NCI-H1417 treated with DMSO at 0.1 percent for 48 hours (cell line): ENCODE measurements around the gene CD177.
"Not testable (repeated sequence)": the region's sequence is repeated elsewhere in the genome, so short reads cannot be mapped to it uniquely, and the experiment has no call there.

ENCODE experiments used
- DNase-seq: peaks from one replicate; lab custom pipeline; 2025; lab: John Stamatoyannopoulos, UW

CD177 gene, protein sequence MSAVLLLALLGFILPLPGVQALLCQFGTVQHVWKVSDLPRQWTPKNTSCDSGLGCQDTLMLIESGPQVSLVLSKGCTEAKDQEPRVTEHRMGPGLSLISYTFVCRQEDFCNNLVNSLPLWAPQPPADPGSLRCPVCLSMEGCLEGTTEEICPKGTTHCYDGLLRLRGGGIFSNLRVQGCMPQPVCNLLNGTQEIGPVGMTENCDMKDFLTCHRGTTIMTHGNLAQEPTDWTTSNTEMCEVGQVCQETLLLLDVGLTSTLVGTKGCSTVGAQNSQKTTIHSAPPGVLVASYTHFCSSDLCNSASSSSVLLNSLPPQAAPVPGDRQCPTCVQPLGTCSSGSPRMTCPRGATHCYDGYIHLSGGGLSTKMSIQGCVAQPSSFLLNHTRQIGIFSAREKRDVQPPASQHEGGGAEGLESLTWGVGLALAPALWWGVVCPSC

DNA sequence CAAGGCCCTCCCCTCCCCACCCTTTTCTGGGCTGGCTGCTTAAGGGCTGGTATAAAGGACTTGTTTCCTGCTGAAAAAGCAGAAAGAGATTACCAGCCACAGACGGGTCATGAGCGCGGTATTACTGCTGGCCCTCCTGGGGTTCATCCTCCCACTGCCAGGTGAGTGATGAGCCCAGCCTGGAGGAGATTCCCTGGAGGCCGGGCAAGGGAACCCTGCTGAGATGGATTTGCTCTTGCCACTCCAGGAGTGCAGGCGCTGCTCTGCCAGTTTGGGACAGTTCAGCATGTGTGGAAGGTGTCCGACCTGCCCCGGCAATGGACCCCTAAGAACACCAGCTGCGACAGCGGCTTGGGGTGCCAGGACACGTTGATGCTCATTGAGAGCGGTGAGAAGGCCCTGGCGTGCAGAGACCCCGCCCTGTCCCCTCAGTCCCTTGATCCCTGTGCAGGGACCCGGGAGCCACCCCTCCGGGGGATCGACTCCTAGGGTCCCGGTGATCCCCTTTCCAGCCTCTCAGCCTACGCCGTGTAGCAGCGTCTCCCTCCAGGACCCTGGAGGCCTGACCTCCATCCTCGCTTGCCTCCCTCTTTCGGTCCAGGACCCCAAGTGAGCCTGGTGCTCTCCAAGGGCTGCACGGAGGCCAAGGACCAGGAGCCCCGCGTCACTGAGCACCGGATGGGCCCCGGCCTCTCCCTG is at the start of gene CD177:
Gene CD177, plus strand, starts transcription at position 81 of the 699 bp plus-strand sequence. Its CDS starts 29 bp downstream, at position 110.
- no peak for DNase-seq

DNA sequence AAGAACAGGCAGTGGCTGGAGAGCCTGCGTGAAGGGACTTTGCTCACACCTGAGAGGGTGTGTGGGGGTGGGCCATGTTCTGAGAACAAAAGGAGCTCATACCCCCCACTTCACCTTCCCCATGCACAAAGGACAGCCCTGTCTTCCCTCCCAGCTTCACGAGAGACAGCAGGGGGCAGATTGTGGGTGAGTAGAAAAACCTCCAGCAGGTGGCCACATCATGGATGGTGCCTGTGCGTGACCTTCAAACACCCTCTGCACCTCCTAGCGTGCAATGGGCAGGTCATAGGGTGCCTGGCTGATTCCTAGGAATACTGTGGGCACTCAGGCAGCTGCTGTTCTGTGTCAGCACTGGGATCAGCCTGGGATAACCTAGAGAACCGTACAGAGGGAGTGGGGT is 47.8 kb upstream of the CD177 start:
- no peak for DNase-seq

DNA sequence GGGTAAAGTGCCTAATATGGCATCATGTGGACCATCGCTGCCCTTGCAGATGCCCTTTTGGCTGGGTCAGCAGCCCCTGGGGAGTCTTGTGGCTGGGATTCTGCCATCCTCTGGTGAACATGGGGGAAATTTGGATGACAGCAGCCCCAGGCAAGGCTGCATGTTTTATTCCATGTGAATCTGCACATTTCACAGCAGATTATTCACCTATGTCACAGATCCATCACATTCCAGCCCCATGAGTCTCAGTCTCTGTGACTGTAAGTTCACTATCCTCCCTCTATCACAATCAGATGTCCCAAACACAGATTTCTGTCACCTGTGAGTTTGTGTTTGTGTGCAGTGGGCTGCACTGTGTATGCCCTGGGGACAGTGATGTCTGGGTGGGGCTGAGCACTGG is 47.4 kb upstream of the CD177 start:
- no peak for DNase-seq

DNA sequence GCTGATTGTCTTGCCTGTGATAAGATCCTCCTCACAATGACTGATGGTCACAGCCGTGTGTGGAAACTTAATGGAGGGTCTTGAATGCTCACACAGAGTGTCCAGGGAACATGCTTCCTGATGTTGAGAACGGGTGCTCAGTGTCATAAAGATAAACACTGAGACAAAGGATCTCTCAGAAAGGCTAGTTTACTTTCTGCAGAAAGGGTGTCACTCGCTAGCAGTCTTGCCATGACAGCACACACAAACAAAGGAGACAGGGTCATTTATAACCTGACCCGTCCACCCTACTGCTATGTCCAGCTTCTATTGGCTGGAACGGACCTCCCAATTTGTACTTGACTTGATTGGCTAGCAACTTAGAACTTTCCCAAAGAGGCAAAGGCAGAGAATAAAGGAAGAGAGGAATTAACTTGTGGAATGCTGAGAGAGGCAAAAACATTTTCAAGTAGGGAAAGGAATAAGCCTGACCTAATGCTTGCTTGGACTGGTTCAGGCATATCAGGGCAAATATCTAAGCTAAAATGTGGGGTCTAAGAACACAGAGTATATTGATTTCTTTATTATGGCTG is 45.2 kb upstream of the CD177 start:
- no peak for DNase-seq

DNA sequence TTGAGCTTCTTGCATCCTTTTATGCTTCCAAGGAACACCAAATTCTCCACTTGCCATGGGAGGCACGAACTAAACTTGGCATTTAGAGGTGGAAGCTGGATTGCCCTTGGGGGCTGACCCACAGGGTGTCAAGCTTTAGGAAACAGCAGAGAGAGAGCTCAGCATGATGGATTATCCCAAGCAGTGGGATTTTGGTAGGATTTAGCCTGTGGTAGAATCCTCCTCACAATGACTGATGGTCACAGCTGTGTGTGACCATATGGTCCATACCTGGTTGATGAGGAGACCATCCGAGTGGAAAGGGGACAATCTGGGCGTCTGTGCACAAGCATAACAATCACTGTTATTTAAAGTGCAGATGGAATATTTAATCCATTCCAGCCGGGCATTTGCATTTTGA is 44.0 kb upstream of the CD177 start:
- no peak for DNase-seq

DNA sequence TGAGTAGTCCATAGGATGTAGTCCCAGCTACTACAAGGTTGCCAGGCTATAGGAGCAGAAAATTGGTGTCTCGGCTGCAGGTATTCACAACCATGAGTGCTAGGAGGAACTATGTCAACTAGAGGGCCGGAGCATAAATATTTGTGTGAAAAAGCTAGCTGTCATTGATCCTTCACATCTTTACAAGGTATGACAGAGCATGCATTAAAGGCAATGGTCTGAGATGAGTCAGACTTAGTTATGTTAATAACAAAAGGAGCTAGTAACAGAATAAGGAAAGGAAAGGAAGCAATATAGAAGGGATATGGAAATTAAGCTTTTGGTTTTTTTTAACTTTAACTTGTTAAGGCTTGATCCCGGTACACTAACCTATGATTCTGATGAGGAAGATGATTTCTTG is 43.3 kb upstream of the CD177 start:
- no peak for DNase-seq

DNA sequence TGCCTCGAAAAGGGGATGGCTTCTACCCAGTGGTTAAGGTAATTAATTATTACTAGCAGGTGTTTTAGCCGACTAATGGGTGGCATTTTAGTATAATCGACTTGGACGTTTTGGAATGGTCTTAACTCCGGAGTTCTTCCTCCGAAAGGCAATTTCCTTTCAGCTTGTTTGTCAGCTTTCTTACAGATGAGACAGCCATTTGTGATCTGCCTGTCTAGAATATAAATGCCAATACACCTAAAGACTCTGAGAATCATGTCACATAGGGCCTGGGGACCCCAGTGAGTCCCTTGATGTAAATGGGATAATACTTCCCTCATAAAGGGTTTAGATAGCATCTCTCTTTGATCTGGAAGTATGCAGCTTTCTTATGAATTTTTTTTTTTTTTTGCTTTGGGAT is 42.2 kb upstream of the CD177 start:
- DNase-seq: no peak

DNA sequence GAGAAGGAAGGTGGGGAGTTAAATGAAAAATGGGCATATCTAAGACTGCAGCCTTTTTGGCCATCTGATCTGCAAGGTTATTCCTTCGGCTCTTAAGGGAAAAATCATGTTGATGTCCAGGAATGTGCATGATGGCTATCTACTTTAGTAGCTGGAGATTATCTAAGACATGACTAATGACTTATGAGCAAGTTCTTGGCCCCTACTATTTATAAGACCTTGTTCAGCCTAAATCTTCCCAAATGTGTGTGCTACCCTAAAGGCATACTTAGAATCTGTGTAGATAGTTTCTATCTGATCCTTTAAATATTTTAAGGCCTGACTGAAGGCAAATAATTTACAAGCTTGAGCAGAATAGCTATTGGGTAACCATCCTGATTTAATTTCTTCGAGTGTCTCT is 41.8 kb upstream of the CD177 start:
- no peak for DNase-seq

DNA sequence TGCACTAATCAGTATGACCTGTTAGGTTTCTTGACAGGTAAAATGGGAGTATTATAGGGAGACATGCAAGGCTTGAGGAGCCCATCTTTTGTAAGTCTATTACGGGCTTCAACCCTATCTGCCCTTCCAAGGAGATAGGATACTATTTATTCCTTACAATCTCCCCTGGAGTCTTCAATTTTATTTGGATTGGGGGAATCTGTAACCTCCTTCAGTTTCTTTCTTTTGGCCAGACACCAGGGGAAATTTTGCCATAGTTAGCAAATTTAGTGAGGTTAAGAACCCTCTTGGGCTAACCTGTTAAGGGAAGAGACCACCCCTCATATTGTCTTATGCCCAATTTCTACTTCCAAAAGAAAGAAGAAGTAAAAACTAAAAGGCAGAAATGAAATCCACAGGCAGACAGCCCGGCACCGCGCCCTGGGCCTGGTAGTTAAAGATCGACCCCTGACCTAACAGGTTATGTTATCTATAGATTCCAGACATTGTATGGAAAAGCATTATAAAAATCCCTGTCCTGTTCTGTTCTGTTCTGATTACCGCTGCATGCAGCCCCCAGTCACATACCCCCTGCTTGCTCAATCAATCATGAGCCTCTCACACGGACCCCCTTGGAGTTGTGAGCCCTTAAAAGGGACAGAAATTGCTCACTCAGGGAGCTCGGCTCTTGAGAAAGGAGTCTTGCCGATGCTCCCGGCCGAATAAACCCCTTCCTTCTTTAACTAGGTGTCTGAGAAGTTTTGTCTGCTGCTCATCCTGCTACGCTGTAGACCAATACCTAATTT is 39.6 kb upstream of the CD177 start:
- DNase-seq: no peak

DNA sequence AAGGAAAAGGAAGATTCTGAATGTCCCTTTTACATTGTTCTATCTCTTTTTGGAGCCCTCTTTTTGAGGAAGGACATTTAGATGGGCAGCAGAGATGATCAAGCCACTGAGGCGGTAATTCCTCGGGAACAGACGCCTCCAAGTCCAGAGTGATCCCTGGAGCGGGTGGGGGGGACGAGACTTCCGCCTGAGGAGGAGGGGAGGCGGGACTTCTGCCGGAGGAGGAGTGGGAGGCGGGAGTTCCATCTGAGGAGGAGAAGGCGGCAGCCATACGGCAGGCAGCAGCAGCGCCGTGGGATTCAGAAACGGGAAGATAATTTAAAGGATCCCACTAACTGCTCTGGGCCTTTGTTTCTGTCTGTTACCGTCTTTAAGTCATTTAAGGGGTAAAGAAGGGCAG is 37.6 kb upstream of the CD177 start:
- no peak for DNase-seq

DNA sequence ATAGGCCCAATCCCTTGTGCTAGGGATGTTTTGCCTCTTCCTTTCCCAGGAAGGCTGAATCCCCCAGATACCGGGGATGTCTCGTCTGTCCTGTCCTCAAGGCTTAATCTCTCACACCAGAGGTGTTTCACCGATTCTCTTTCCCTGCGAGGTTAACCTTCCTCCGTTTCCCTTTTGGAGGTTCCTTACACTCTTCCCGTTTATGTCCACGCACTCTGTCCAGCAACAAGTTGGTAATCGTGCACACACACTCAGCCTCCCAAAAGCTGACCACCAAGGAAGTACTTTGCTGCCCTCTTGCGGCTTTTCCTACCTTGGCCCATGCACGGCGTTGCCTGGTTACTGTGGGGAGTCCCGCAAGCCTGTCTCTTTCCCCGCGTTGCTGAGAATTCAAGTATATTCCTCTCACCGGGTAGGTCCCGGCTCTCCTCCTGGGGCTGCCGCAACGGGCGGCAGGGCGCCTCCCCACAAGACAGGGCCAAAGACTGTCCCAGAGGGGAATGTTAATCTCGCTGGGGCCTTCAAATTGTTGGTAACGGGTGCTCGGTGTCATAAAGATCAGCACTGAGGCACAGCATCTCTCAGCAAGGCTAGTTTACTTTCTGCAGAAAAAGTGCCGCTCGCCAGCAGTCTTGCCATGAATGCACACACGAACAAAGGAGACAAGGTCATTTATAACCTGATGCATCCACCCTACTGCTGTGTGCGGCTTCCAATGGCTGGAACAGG is 36.7 kb upstream of the CD177 start:
- DNase-seq: no peak

DNA sequence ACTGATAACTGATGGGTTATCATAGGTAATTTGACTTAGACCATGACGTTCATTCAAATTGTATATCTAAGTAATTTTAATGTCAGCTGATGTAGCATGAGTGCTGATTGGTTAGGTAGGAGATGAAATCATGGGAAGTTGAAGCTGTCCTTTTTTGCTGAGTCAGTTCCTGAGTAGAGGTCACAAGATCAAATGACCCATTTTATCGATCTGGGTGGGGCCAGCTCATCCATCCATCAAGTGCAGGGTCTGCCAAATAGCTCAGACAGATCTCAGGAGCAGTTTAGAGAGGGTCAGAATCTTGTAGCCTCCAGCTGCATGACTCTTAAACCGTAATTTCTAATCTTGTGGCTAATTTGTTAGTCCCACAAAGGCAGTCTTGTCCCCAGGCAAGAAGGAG is 35.3 kb upstream of the CD177 start:
- DNase-seq: no peak

DNA sequence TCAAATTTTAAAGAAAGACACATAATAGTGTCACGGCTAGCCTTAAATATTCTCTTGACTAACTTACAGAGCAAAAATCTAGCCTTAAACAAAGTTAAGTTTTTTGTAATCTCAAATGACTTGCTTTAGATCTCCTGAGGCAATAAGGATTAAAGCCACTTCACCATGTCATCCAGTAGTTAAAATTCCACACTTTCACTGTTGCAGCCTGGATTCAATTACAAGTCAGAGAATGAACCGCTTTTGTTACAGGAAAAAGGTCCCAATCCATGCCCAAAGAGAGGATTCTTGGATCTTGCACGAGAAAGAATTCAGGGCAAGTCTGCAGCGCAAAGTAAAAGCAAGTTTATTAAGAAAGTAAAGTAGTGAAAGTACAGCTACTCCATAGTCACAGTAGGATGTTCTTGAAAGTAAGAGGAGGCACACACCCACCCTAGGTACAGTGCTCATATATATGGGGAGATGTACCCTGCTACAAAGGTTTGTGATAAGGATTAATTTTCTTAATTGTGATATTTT is 34.6 kb upstream of the CD177 start:
- DNase-seq: no peak

DNA sequence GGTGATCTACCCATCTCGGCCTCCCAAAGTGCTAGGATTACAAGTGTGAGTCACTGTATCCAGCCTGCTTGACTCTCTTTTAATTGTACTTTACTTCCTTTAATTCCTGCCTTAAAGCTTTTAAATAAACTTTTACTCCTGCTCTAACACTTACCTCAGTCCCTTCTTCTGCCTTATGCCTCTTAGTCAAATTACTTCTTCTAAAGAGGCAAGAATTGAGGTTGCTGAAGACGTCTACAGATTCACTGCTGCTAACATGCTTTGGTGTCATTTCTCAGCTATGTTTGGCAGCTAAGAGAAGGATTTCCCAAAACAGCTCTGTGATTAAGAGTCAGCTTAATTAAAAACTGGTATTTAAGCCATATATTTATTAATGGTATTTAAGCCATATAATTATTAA is 32.9 kb upstream of the CD177 start:
- no peak for DNase-seq

DNA sequence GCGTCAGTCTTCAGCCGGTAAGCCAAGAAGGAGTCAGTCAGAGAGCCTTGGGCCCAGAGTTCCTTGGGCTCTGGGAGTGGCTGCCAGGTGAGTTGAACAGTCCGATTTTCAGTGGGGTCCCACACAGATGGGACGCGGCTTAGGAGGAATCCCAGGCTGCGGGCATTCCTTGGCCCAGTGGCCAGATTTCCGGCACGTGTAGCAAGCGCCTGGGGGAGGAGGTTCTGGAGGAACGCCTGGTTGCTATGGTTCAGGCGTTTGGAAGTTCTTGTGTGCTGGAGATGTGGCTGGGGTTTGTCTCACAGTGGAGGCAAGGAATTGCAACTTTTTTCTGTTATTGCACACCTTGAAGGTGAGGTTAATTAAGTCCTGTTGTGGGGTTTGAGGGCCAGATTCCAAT is 26.7 kb upstream of the CD177 start:
- not testable (repeated sequence) for DNase-seq

DNA sequence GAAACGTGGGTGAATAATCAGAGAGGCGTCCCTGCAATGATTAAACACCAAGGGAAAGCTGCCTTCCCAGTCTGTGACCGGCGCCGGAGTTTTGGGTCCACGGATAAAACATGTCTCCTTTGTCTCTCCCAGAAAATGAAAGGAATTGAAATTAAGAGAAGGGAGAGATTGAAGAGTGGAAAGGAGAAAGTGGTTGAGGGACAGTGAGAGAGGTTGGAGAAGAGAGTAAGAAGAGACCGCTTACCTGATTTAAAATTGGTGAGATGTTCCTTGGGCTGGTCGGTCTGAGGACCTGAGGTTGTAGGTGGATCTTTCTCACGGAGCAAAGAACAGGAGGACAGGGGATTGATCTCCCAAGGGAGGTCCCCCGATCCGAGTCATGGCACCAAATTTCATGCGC is 24.9 kb upstream of the CD177 start:
- DNase-seq: not testable (repeated sequence)

DNA sequence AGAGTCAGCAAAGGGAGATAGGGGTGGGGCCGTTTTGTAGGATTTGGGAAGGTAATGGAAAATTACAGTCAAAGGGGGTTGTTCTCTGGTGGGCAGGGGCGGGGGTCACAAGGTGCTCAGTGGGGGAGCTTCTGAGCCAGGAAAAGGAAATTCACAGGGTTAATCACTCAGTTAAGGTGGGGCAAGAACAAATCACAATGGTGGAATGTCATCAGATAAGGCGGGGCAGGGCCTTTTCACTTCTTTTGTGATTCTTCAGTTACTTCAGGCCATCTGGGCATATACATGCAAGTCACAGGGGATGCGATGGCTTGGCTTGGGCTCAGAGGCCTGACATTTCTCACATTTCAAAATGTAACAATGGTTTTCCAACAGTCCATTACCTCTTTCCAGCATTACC is 24.4 kb upstream of the CD177 start:
- not testable (repeated sequence) for DNase-seq

DNA sequence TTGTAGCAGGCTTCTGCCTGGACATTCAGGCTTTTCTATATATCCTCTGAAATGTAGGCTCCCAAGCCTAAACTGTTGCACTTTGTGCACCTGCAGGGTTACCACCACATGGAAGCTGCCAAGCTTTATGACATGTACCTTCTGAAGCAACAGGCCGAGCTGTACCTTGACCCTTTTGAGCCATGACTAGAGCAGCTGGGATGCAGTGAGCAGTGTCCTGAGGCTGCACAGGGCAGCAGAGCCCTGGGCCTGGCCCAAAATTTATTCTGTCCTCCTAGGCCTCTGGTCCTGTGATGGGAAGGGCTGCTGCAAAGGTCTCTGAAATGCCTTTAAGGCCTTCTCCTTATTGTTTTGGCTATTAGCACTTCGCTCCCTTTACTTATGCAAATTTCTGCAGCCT is 23.5 kb upstream of the CD177 start:
- no peak for DNase-seq

DNA sequence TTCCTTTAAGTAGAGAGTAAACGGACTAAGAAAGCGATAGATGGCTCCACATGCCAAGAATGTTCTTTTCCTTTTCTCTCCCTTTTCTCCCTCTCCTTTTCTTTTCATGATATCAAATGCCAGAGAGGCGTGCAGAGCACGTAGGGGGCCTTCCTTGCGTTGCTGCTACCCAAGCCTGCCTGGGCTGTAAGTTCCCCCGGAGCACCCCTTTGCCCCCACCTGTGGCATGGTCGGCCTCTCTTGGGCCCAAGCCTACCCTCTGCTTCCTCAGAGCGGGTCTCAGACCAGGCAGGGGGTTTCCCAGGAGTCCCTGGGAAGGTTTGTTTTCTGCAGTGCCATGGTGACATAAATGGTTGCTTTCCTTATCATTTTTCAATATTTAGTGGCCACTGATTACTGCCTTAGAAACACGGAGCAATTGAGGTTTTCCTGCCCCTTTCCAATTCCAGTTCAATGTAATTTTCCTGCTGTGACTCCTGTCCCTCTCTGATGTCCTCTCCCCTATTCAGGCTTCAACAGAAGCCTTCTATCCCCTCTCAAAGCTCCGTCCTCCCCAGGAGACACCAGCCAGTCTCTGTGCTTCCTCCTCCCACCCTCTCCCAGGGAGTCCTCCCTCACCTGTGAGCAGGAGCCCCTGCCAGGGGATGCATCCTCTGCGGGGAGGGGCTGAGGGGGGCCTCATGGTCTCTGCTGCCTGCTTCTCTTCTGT is 22.6 kb upstream of the CD177 start:
- DNase-seq: no peak

DNA sequence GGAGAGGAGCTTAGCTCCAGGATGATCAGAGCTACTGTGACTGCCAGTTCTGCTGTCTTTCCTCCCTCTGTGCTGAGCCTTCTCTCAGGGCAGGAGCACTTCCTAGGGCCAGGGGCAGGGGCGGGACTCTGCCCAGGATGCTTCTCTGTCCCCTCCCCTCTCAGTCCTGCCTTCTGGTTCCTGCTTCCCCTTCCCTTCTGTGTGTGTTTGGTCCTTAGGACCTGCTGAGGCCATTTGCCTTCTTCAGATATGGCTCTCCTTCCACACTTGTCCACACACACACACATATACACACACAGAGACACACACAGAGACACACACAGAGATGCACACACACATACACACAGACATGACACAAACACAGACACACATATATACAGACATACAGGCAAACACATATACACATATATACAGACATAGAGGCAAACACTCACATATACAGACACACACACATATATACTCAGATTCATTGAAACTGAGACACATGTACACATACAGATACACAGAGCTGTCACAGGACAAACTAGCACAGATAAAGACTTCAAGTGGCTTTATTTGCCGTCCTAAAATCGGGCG is 22.0 kb upstream of the CD177 start:
- no peak for DNase-seq
